ENCODE measurements around the gene SHISA5. TPM values are rescaled to one million over a fixed set of nuclear protein-coding genes. Genes with fewer than 3 reads are reported as not detected.

Gene SHISA5
- total and polyA plus RNA-seq, 2 of the 8 experiments (the other 6 are each of a cell fraction or from before 2014, with no cell fraction given) = 196 to 315 TPM

DNA sequence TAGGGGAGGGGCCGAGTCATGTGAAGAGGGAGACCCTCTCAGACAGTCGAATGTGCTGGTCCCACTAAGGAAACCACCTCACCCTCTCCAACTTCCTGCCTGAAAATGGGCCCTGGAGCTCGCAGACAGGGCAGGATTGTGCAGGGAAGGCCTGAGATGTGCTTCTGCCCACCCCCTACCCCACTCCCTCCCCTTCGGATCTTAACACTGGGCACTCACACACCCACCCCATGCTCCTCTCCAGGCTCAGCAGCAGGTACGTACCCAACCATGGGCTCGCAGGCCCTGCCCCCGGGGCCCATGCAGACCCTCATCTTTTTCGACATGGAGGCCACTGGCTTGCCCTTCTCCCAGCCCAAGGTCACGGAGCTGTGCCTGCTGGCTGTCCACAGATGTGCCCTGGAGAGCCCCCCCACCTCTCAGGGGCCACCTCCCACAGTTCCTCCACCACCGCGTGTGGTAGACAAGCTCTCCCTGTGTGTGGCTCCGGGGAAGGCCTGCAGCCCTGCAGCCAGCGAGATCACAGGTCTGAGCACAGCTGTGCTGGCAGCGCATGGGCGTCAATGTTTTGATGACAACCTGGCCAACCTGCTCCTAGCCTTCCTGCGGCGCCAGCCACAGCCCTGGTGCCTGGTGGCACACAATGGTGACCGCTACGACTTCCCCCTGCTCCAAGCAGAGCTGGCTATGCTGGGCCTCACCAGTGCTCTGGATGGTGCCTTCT, 37.4 kb downstream of the SHISA5 start:
- 0 out of 2 replicates have a peak overlapping the region, but pooled peaks have one; percentile 33 for H2BK15ac ChIP-seq (ENCODE audit: low read length)
- H3K27ac ChIP-seq (ENCODE audit: low read depth, low read length) = peak overlapping the region; percentile 88
- peak overlapping the region; percentile 18 for H4K5ac ChIP-seq (ENCODE audit: insufficient read length, low read depth, low read length)
- no peak overlapping the region for H3K4me3 ChIP-seq (ENCODE audit: extremely low read depth in 1 of 4, insufficient read depth in 2 of 4, low read depth in 3 of 4, low read length in 4 of 4)
- TF ChIP-seq POLR2A (IDR thresholded peaks at IDR 0.05; ENCODE audit: control extremely low read depth in 1 of 2, low read depth in 2 of 2, low read length in 2 of 2) (peak in 1 of 2 experiments; percentile 59; a peak in 2 of 3 replicates), HDAC6 (IDR thresholded peaks at IDR 0.05; ENCODE audit: low read depth, low read length) (no peak), CTBP2 (IDR thresholded peaks at IDR 0.05; ENCODE audit: borderline replicate concordance, insufficient read depth, insufficient read length, low read length) (no peak)
- H3K14ac ChIP-seq (ENCODE audit: insufficient read length) = no peak overlapping the region
- peak overlapping the region; percentile 58 for H4K91ac ChIP-seq (replicated peaks; ENCODE audit: insufficient read length, low read length)
- H3K9ac ChIP-seq (replicated peaks in 1 of 4; ENCODE audit: extremely low read depth in 1 of 4, low read depth in 3 of 4, low read length in 3 of 4) = peak overlapping the region in 2 of 4 experiments; percentile 56 to 62; a peak in 4 of 7 replicates
- H2BK20ac ChIP-seq (ENCODE audit: low read length) = no peak overlapping the region
- peak overlapping the region; percentile 78 for H2BK12ac ChIP-seq (ENCODE audit: low read depth, low read length)
- H3K27me3 ChIP-seq (replicated peaks in 1 of 4; ENCODE audit: control insufficient read depth in 3 of 4, extremely low read depth in 1 of 4, insufficient read depth in 3 of 4, low read length in 3 of 4) = no peaks in the 10 kb centered on the region
- peaks cover 3 to 11% of the 10 kb centered on the region in 2 experiments for H4K20me1 ChIP-seq (replicated peaks in 1 of 2; ENCODE audit: control insufficient read depth in 1 of 2, insufficient read depth in 2 of 2, low read length in 2 of 2)
- 89% methylated on average over 17 of the region's 19 CpGs; no CpG with 5 or more reads in 1 of the 2 experiments for WGBS, 2 experiments (ENCODE audit: extremely low coverage in 1 of 2, insufficient coverage in 1 of 2, insufficient read length in 1 of 2, insufficient replicate concordance in 2 of 2, low coverage in 1 of 2, low lambda C conversion rate in 2 of 2, missing lambda C conversion rate in 1 of 2)
- H3K4me1 ChIP-seq (replicated peaks in 1 of 4; ENCODE audit: control insufficient read depth in 3 of 4, insufficient read depth in 4 of 4, low read length in 3 of 4) = peaks cover 0 to 25% (median 14%) of the 10 kb centered on the region in 4 experiments; a peak in 5 of 7 replicates
- H2AK5ac ChIP-seq (ENCODE audit: low read depth, low read length) = peak overlapping the region; percentile 65; the same call in 1 of the 2 replicates
- H3K23me2 ChIP-seq (ENCODE audit: low read depth, low read length) = no peaks in the 10 kb centered on the region
- DNase-seq (ENCODE audit: low read depth in 1 of 2, low spot score in 2 of 2) = no peak
- peaks cover 0 to 10% of the 10 kb centered on the region in 2 experiments; a peak in 2 of 4 replicates for H3K79me2 ChIP-seq (ENCODE audit: control insufficient read depth in 1 of 2, insufficient read depth in 2 of 2, low read length in 2 of 2)
- ChIA-PET POLR2A (ENCODE audit: partially characterized antibody) (interaction anchor here (0.6 to 8.1 kb wide), 22 partner anchors 9 to 196 kb away, joined by 3 to 83 read pairs (median 4); partner anchors contain the start of genes ATRIP, CCDC51, CELSR3 and PFKFB4), CTCF (ENCODE audit: partially characterized antibody) (interaction anchor here (0.7 to 21.5 kb wide), 10 partner anchors 8 to 100 kb away, joined by 3 to 251 read pairs (median 8); partner anchors contain the start of genes PFKFB4 and SHISA5)
- no peak overlapping the region for H3K56ac ChIP-seq (replicated peaks; ENCODE audit: insufficient read length, low read depth, low read length)
- peak overlapping the region; percentile 95 for H2BK5ac ChIP-seq (ENCODE audit: low read depth, low read length)
- peak overlapping the region; percentile 78; the same call in 1 of the 2 replicates for H3K18ac ChIP-seq (ENCODE audit: extremely low read depth, low read length)
- H3K4ac ChIP-seq (replicated peaks; ENCODE audit: insufficient read length, low read depth, low read length) = peak overlapping the region; percentile 63
- no peak overlapping the region for H4K8ac ChIP-seq (ENCODE audit: extremely low read depth, insufficient read depth, low read length)
- H3K36me3 ChIP-seq (ENCODE audit: control insufficient read depth in 2 of 4, insufficient read depth in 4 of 4, low read length in 3 of 4) = peaks cover 7 to 35% (median 14%) of the 10 kb centered on the region in 4 experiments
- H3K23ac ChIP-seq (ENCODE audit: insufficient read length) = no peak overlapping the region
- H3K79me1 ChIP-seq (ENCODE audit: low read depth, low read length) = peaks cover 6% of the 10 kb centered on the region
- no peak for FAIRE-seq
- no peak overlapping the region for H2AFZ ChIP-seq (ENCODE audit: low read length)
- H3K9me3 ChIP-seq (ENCODE audit: insufficient read depth in 2 of 2, low read depth in 1 of 2, low read length in 1 of 2) = no peaks in the 10 kb centered on the region
- H3K4me2 ChIP-seq (ENCODE audit: insufficient read depth in 1 of 2, low read depth in 2 of 2, low read length in 2 of 2) = 0 out of 4 replicates have a peak overlapping the region, but pooled peaks of 1 of the 2 experiments have one; percentile 24
- H2BK120ac ChIP-seq (replicated peaks; ENCODE audit: low read depth, low read length) = no peak overlapping the region

Data from H1 (cell line).